H1 (cell line): Measurements from ENCODE around the gene TC2N. TPM values are rescaled to one million over a fixed set of nuclear protein-coding genes. Genes with fewer than 3 reads are reported as not detected.
A peak's percentile ranks its signal among the peaks of the same experiment; 100 is the strongest.

Experiments used
- CTCF ChIA-PET: fragments of 300-600 bp; sonication (Branson Sonifier 250); formaldehyde crosslinking; loops from one replicate; lab custom pipeline; 2021; ENCODE audit not compliant: partially characterized antibody; lab: Charles Lee
- POLR2A ChIA-PET: fragments of 300-600 bp; sonication (Branson Sonifier 250); formaldehyde crosslinking; loops from one replicate; lab custom pipeline; 2021; ENCODE audit warnings: inconsistent platforms; ENCODE audit not compliant: partially characterized antibody; lab: Charles Lee
- DNase-seq, 2 experiments: peaks; one replicate each; pipeline versions ENCODE4 v3.0.0 to v3.0.0-alpha.2; 2010 to 2022; ENCODE audit warnings: low spot score in 2 of 2, low read depth in 1 of 2, mixed read lengths in 1 of 2
- FAIRE-seq: peaks from 2 replicates; lab custom pipeline; 2011; peaks lifted over from hg19 to GRCh38; lab: Jason Lieb, UNC
- H2AFZ ChIP-seq: 2 replicates; pipeline ENCODE4 v1.8.1; 2012; ENCODE audit warnings: low read length, inconsistent platforms
- H2AK5ac ChIP-seq: 2 replicates; pipeline ENCODE4 v1.6.1; 2013; ENCODE audit warnings: low read depth, low read length
- H2BK120ac ChIP-seq: replicated peaks from 2 replicates; pipeline ENCODE3; 2013; ENCODE audit warnings: low read depth, low read length, inconsistent platforms
- H2BK12ac ChIP-seq: 2 replicates; pipeline ENCODE4 v1.6.1; 2013; ENCODE audit warnings: low read depth, low read length
- H2BK15ac ChIP-seq: 2 replicates; pipeline ENCODE4 v1.6.1; 2013; ENCODE audit warnings: low read length
- H2BK20ac ChIP-seq: 2 replicates; pipeline ENCODE4 v1.6.1; 2013; ENCODE audit warnings: low read length
- H2BK5ac ChIP-seq: 2 replicates; pipeline ENCODE4 v1.6.1; 2013; ENCODE audit warnings: low read depth, low read length
- H3K14ac ChIP-seq: 2 replicates; pipeline ENCODE4 v1.6.1; 2013; ENCODE audit warnings: inconsistent platforms; ENCODE audit not compliant: insufficient read length
- H3K18ac ChIP-seq: 2 replicates; pipeline ENCODE4 v1.6.1; 2013; ENCODE audit warnings: low read length; ENCODE audit errors: extremely low read depth
- H3K23ac ChIP-seq: 2 replicates; pipeline ENCODE4 v1.6.1; 2013; ENCODE audit warnings: inconsistent platforms; ENCODE audit not compliant: insufficient read length
- H3K23me2 ChIP-seq: 2 replicates; pipeline ENCODE4 v1.6.1; 2013; ENCODE audit warnings: low read depth, low read length
- H3K27ac ChIP-seq: 2 replicates; pipeline ENCODE4 v1.6.1; 2011; ENCODE audit warnings: low read depth, low read length, inconsistent platforms
- H3K27me3 ChIP-seq, 4 experiments: replicated peaks in 1 of 4; 1 replicate in 1 of 4; 2 replicates in 3 of 4; pipeline versions ENCODE4 v1.6.1 to v1.8.1; 2011 to 2013; ENCODE audit warnings: low read length in 3 of 4, mild to moderate bottlenecking in 3 of 4, inconsistent platforms in 2 of 4, mixed read lengths in 2 of 4, moderate library complexity in 1 of 4; ENCODE audit not compliant: control insufficient read depth in 3 of 4, insufficient read depth in 3 of 4; ENCODE audit errors: extremely low read depth in 1 of 4
- H3K36me3 ChIP-seq, 4 experiments: 2 replicates each; pipeline versions ENCODE4 v1.6.1 to v1.8.1; 2011 to 2013; ENCODE audit warnings: mild to moderate bottlenecking in 4 of 4, low read length in 3 of 4, moderate library complexity in 2 of 4, control low read depth in 1 of 4, inconsistent platforms in 1 of 4; ENCODE audit not compliant: insufficient read depth in 4 of 4, control insufficient read depth in 2 of 4
- H3K4ac ChIP-seq: replicated peaks from 2 replicates; pipeline ENCODE3; 2013; ENCODE audit warnings: low read length, low read depth, mixed read lengths, inconsistent platforms; ENCODE audit not compliant: insufficient read length
- H3K4me1 ChIP-seq, 4 experiments: replicated peaks in 1 of 4; 1 replicate in 1 of 4; 2 replicates in 3 of 4; pipeline versions ENCODE4 v1.6.1 to v1.8.1; 2011 to 2013; ENCODE audit warnings: low read length in 3 of 4, inconsistent platforms in 2 of 4, mixed read lengths in 1 of 4; ENCODE audit not compliant: insufficient read depth in 4 of 4, control insufficient read depth in 3 of 4
- H3K4me2 ChIP-seq, 2 experiments: 2 replicates each; pipeline versions ENCODE4 v1.6.1 to v1.8.1; 2011 to 2013; ENCODE audit warnings: low read depth in 2 of 2, low read length in 2 of 2, control low read depth in 1 of 2, inconsistent platforms in 1 of 2, mild to moderate bottlenecking in 1 of 2; ENCODE audit not compliant: insufficient read depth in 1 of 2
- H3K4me3 ChIP-seq, 4 experiments: fragments of 200-600, 300-600 bp in 1 of 4; sonication (generic), shearing (Covaris generic), sonication (Bioruptor Twin) in 1 of 4; 2 replicates each; pipeline versions ENCODE4 v1.5.1 to v1.8.1; 2011 to 2016; ENCODE audit warnings: low read length in 4 of 4, low read depth in 3 of 4, control low read depth in 2 of 4, inconsistent platforms in 2 of 4, mild to moderate bottlenecking in 2 of 4, mixed read lengths in 1 of 4, moderate library complexity in 1 of 4; ENCODE audit not compliant: insufficient read depth in 2 of 4; ENCODE audit errors: extremely low read depth in 1 of 4
- H3K56ac ChIP-seq: replicated peaks from 2 replicates; pipeline ENCODE3; 2013; ENCODE audit warnings: low read depth, mild to moderate bottlenecking, mixed read lengths, low read length, inconsistent platforms; ENCODE audit not compliant: insufficient read length
- H3K79me1 ChIP-seq: 2 replicates; pipeline ENCODE4 v1.6.1; 2013; ENCODE audit warnings: low read depth, low read length, control low read depth
- H3K79me2 ChIP-seq, 2 experiments: 2 replicates each; pipeline versions ENCODE4 v1.6.1 to v1.8.1; 2012 to 2013; ENCODE audit warnings: low read length in 2 of 2, mild to moderate bottlenecking in 2 of 2, inconsistent platforms in 1 of 2; ENCODE audit not compliant: insufficient read depth in 2 of 2, control insufficient read depth in 1 of 2
- H3K9ac ChIP-seq, 4 experiments: replicated peaks in 1 of 4; 1 replicate in 1 of 4; 2 replicates in 3 of 4; pipeline versions ENCODE4 v1.6.1 to v1.8.1; 2011 to 2013; ENCODE audit warnings: low read depth in 3 of 4, low read length in 3 of 4, control low read depth in 2 of 4, mild to moderate bottlenecking in 2 of 4, moderate library complexity in 2 of 4, inconsistent platforms in 1 of 4; ENCODE audit errors: extremely low read depth in 1 of 4
- H3K9me3 ChIP-seq, 2 experiments: 2 replicates each; pipeline versions ENCODE4 v1.6.1 to v1.8.1; 2012 to 2013; ENCODE audit warnings: mild to moderate bottlenecking in 2 of 2, moderate library complexity in 2 of 2, control low read depth in 1 of 2, inconsistent platforms in 1 of 2, low read depth in 1 of 2, low read length in 1 of 2, mixed read lengths in 1 of 2; ENCODE audit not compliant: insufficient read depth in 2 of 2
- H4K20me1 ChIP-seq, 2 experiments: replicated peaks in 1 of 2; 2 replicates each; pipeline versions ENCODE3 to v1.8.1; 2011 to 2013; ENCODE audit warnings: inconsistent platforms in 2 of 2, low read length in 2 of 2, mild to moderate bottlenecking in 1 of 2; ENCODE audit not compliant: insufficient read depth in 2 of 2, control insufficient read depth in 1 of 2
- H4K5ac ChIP-seq: 2 replicates; pipeline ENCODE4 v1.6.1; 2013; ENCODE audit warnings: low read length, low read depth, mixed read lengths, inconsistent platforms; ENCODE audit not compliant: insufficient read length
- H4K8ac ChIP-seq: 2 replicates; pipeline ENCODE4 v1.8.0; 2013; ENCODE audit warnings: mild to moderate bottlenecking, moderate library complexity, low read length, inconsistent platforms; ENCODE audit not compliant: insufficient read depth; ENCODE audit errors: extremely low read depth
- H4K91ac ChIP-seq: replicated peaks from 2 replicates; pipeline ENCODE3; 2013; ENCODE audit warnings: low read length, mixed read lengths, inconsistent platforms; ENCODE audit not compliant: insufficient read length
- ATF2 ChIP-seq: IDR thresholded peaks from 2 replicates; pipeline ENCODE4 v1.6.1; 2012; ENCODE audit warnings: low read length, inconsistent platforms
- BRCA1 ChIP-seq: IDR thresholded peaks from 2 replicates; pipeline ENCODE4 v1.6.1; 2012; ENCODE audit warnings: low read depth, low read length, improper control_type of control experiment
- CREB1 ChIP-seq: IDR thresholded peaks from 2 replicates; pipeline ENCODE4 v1.6.1; 2012; ENCODE audit warnings: inconsistent platforms
- E2F6 ChIP-seq: IDR thresholded peaks from 2 replicates; pipeline ENCODE4 v1.6.1; 2012; ENCODE audit warnings: inconsistent platforms
- KDM1A ChIP-seq: fragments of 200-600, 300-600 bp; sonication (generic); IDR thresholded peaks from 2 replicates; pipeline ENCODE4 v1.7.1; 2016; ENCODE audit warnings: mild to moderate bottlenecking, low read length, borderline replicate concordance
- RAD21 ChIP-seq, 2 experiments: IDR thresholded peaks in 1 of 2; conservative IDR thresholded peaks in 1 of 2; 2 replicates each; pipeline ENCODE4 v1.6.1; 2011; ENCODE audit warnings: low read depth in 2 of 2, low read length in 2 of 2, improper control_type of control experiment in 1 of 2, inconsistent platforms in 1 of 2, mild to moderate bottlenecking in 1 of 2, moderate library complexity in 1 of 2
- TAF7 ChIP-seq: optimal IDR thresholded peaks from 2 replicates; pipeline ENCODE3; 2011; ENCODE audit warnings: low read depth, mild to moderate bottlenecking, inconsistent platforms, low read length, moderate library complexity, borderline replicate concordance
- TCF12 ChIP-seq: IDR thresholded peaks from 2 replicates; pipeline ENCODE4 v1.6.1; 2011; ENCODE audit warnings: low read depth, mild to moderate bottlenecking, low read length
- WGBS, 2 experiments: shearing (Covaris generic) in 1 of 2; methylation state at CpG; one replicate each; pipeline versions ENCODE4 v1.1.6 to v1.1.7; 2013 to 2015; ENCODE audit warnings: low lambda C conversion rate in 2 of 2, mixed read lengths in 2 of 2, inconsistent platforms in 1 of 2, low coverage in 1 of 2, missing lambda C conversion rate in 1 of 2; ENCODE audit not compliant: insufficient replicate concordance in 2 of 2, insufficient coverage in 1 of 2, insufficient read length in 1 of 2; ENCODE audit errors: extremely low coverage in 1 of 2, missing lambda C conversion rate in 1 of 2; 5-methylcytosine and 5-hydroxymethylcytosine counted together
- polyA plus RNA-seq, 7 experiments: library from polyadenylated mRNA; depleted of rRNA in 3 of 7; stranded (reverse) in 5 of 7; unstranded in 2 of 7; fragments of >200 nt in 5 of 7; fragments of 200-250 nt in 2 of 7; gene quantifications; 1 replicate in 5 of 7; 2 replicates in 1 of 7; 4 replicates in 1 of 7; pipeline versions ENCODE4 v1.2.1 to v1.2.3, GENCODE V29; 2011 to 2013; ENCODE audit warnings: missing spikeins in 2 of 7, mixed read lengths in 2 of 7
- total RNA-seq: library from RNA; stranded (reverse); fragmentation: NEBNext Ultra II Directional; extraction: Animal tissue kit (Norgen Biotek cat#: 25700); gene quantifications from 2 replicates; pipeline ENCODE4 v1.2.1, GENCODE V29; 2021

TC2N gene
- total and polyA plus RNA-seq, 2 of the 8 experiments (the other 6 are each of a cell fraction or from before 2014, with no cell fraction given): 9.7 to 36.2 TPM

GRCh38 chr14:91889477-91890211 lies 22.3 kb upstream of the TC2N start:
- no peak overlapping the region for H3K9ac ChIP-seq
- H2BK15ac ChIP-seq: no peak overlapping the region
- H3K4me3 ChIP-seq: no peak overlapping the region
- no peaks in the 10 kb centered on the region for H4K20me1 ChIP-seq
- POLR2A ChIA-PET: no interaction called here
- no peak overlapping the region for H3K56ac ChIP-seq
- no peaks in the 10 kb centered on the region for H3K9me3 ChIP-seq
- H2BK12ac ChIP-seq: no peak overlapping the region
- H2BK20ac ChIP-seq: no peak overlapping the region
- no peak overlapping the region for H3K18ac ChIP-seq
- no peak overlapping the region for H3K4ac ChIP-seq
- H3K23me2 ChIP-seq: no peaks in the 10 kb centered on the region
- no peak overlapping the region for H2AK5ac ChIP-seq
- no peak overlapping the region for H3K23ac ChIP-seq
- no peak overlapping the region for H3K14ac ChIP-seq
- H3K36me3 ChIP-seq: no peaks in the 10 kb centered on the region
- CTCF ChIA-PET: interaction anchor here (0.8 to 1.9 kb wide), 3 partner anchors 10 to 191 kb away, joined by 4 to 6 read pairs (median 6); no protein-coding TSS in a partner anchor
- FAIRE-seq (no peak), DNase-seq (no peak)
- no peak overlapping the region for H3K27ac ChIP-seq
- no peaks in the 10 kb centered on the region for H3K79me2 ChIP-seq
- no peak overlapping the region for H2BK5ac ChIP-seq
- H3K4me1 ChIP-seq: no peaks in the 10 kb centered on the region
- no peak overlapping the region for H4K5ac ChIP-seq
- H3K27me3 ChIP-seq: no peaks in the 10 kb centered on the region
- H4K8ac ChIP-seq: no peak overlapping the region
- H4K91ac ChIP-seq: no peak overlapping the region
- H2AFZ ChIP-seq: no peak overlapping the region
- 83% methylated on average over 13 of the region's 13 CpGs; no CpG with 5 or more reads in 1 of the 2 experiments for WGBS, 2 experiments
- H3K4me2 ChIP-seq: no peak overlapping the region
- no peak overlapping the region for H2BK120ac ChIP-seq
- no peaks in the 10 kb centered on the region for H3K79me1 ChIP-seq
- peak; percentile 17 to 38; a peak in 2 of 4 replicates for TF ChIP-seq RAD21 (IDR thresholded peaks at IDR 0.05 in 1 of 2, conservative IDR thresholded peaks at IDR 0.05 in 1 of 2; ENCODE audit: low read depth in 2 of 2, low read length in 2 of 2)
- no peak for TF ChIP-seq TAF7
- TF ChIP-seq CREB1: no peak
- no peak for TF ChIP-seq E2F6
- no peak for TF ChIP-seq KDM1A
- TF ChIP-seq BRCA1: no peak
- TF ChIP-seq ATF2: no peak
- no peak for TF ChIP-seq TCF12
